RWPE1 (cell line): ENCODE results near the gene GPATCH3.
A peak's percentile ranks its signal among the peaks of the same experiment; 100 is the strongest.

Experiments used
- CTCF ChIA-PET: fragments of 350-600 bp; sonication (Branson Sonifier 250); formaldehyde crosslinking; extraction: SDS; loops from one replicate; lab custom pipeline; 2021; lab: Yijun Ruan, JAX
- POLR2A ChIA-PET: fragments of 400-600 bp; formaldehyde crosslinking; extraction: SDS; loops from one replicate; lab custom pipeline; 2020; ENCODE audit warnings: antibody characterized with exemption; ENCODE audit not compliant: low non-redundant PET; lab: Yijun Ruan, JAX
- DNase-seq: peaks from one replicate; pipeline ENCODE4 v3.0.0; 2012; ENCODE audit warnings: low spot score
- H3K27ac ChIP-seq: fragments of 450-650 bp; 2 replicates; pipeline ENCODE4 v1.5.1; 2017
- CTCF ChIP-seq: fragments of 450-650 bp; conservative IDR thresholded peaks from 2 replicates; pipeline ENCODE4 v1.5.1; 2017; ENCODE audit warnings: low read depth, mild to moderate bottlenecking

GPATCH3 gene

DNA sequence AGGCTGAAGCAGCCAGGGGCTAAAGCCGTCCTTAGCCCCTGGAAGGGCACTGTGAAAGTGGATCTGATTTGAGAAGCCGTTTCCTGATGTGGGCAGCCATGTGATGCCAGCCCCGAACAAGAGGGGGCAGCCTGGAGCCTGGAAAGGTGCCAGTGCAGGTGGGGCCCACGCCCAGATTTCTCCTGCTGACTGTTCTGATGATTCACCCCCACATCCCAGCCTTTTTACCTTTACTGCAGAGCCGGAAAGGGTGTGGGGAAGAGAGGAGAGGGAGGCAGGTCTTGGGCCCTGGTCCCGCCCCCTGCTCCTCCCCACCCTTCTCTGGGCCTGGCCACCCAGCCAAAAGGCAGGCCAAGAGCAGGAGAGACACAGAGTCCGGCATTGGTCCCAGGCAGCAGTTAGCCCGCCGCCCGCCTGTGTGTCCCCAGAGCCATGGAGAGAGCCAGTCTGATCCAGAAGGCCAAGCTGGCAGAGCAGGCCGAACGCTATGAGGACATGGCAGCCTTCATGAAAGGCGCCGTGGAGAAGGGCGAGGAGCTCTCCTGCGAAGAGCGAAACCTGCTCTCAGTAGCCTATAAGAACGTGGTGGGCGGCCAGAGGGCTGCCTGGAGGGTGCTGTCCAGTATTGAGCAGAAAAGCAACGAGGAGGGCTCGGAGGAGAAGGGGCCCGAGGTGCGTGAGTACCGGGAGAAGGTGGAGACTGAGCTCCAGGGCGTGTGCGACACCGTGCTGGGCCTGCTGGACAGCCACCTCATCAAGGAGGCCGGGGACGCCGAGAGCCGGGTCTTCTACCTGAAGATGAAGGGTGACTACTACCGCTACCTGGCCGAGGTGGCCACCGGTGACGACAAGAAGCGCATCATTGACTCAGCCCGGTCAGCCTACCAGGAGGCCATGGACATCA is 37.2 kb downstream of the GPATCH3 start, which contains the start of gene SFN:
TSS of gene SFN (plus strand) at position 369 of the 904 bp plus-strand sequence. CDS start at position 433, 64 bp downstream.
- POLR2A ChIA-PET: interaction anchor here (0.7 to 1.2 kb wide), 2 partner anchors 14 to 98 kb away, joined by 4 to 7 read pairs; no protein-coding TSS in a partner anchor
- CTCF ChIA-PET: interaction anchor here (0.5 to 0.8 kb wide), 5 partner anchors 15 to 191 kb away, joined by 3 to 5 read pairs (median 4); no protein-coding TSS in a partner anchor
- peak; percentile 91 for DNase-seq
- H3K27ac ChIP-seq: peak within 1 kb of the TSS; percentile 100
- peak; percentile 89 for TF ChIP-seq CTCF

GRCh38 chr1:26861889-26862378 is 38.3 kb downstream of the GPATCH3 start:
- POLR2A ChIA-PET: interaction anchor here (1.2 kb wide), 1 partner anchor 13 kb away, joined by 7 read pairs; no protein-coding TSS in a partner anchor
- DNase-seq: no peak
- no peak for TF ChIP-seq CTCF
- H3K27ac ChIP-seq: peak overlapping the region; percentile 100
- CTCF ChIA-PET: interaction anchor here (0.5 to 0.8 kb wide), 8 partner anchors 11 to 1099 kb away, joined by 3 to 7 read pairs (median 4); no protein-coding TSS in a partner anchor

GRCh38 chr1:26861286-26861701 is 39.0 kb downstream of the GPATCH3 start:
- H3K27ac ChIP-seq: peak overlapping the region; percentile 100
- POLR2A ChIA-PET: no interaction called here
- CTCF ChIA-PET: interaction anchor here (0.6 to 0.7 kb wide), 2 partner anchors 20 to 157 kb away, joined by 3 read pairs; no protein-coding TSS in a partner anchor
- no peak for DNase-seq
- TF ChIP-seq CTCF: 0 out of 2 replicates have a peak, but pooled peaks have one; percentile 18

GRCh38 chr1:26858891-26859640 is 41.2 kb downstream of the GPATCH3 start:
- CTCF ChIA-PET: interaction anchor here (0.6 to 1.3 kb wide), 5 partner anchors 23 to 951 kb away, joined by 3 to 5 read pairs (median 4); no protein-coding TSS in a partner anchor
- peak; percentile 82 for DNase-seq
- POLR2A ChIA-PET: interaction anchor here (0.6 to 0.7 kb wide), 3 partner anchors 15 to 257 kb away, joined by 3 to 4 read pairs (median 3); no protein-coding TSS in a partner anchor

DNA sequence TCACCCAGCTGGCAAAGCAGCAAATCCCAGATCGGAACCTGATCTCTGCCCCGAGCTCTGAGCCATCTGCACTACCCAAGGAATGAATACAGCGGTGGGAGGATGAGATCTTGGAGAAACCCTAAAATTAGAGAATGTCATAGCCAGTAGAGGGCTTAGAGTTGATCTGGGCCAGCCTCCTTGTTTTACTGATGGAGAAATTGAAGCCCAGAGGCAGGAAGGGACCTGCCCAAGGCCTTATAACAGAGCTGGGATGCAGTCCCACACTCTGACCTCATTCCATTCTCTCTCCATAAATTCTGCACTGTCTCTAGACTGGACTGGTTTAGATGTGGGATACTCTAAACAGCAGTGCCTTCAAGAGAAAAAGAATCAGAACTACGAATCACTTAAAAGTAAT is 42.1 kb downstream of the GPATCH3 start:
- POLR2A ChIA-PET: no interaction called here
- H3K27ac ChIP-seq: peak overlapping the region; percentile 100
- no peak for DNase-seq

More at GRCh38 chr1:26858891-26859640, 41.2 kb downstream of the GPATCH3 start:
- H3K27ac ChIP-seq: peak overlapping the region; percentile 100
- TF ChIP-seq CTCF: no peak

More for the DNA sequence above, 42.1 kb downstream of the GPATCH3 start:
- CTCF ChIA-PET: interaction anchor here (1.2 to 1.3 kb wide), 2 partner anchors 9 to 29 kb away, joined by 5 read pairs; no protein-coding TSS in a partner anchor
- no peak for TF ChIP-seq CTCF
